Measurements from ENCODE around the gene TSPAN4.

- TF ChIP-seq EZH2 (IDR thresholded peaks at IDR 0.05; ENCODE audit: borderline replicate concordance, low read length) (no peak), CTCF (conservative IDR thresholded peaks at IDR 0.05 in 1 of 2, IDR thresholded peaks at IDR 0.05 in 1 of 2; ENCODE audit: extremely low read depth in 1 of 2, insufficient read depth in 1 of 2, low read depth in 1 of 2, low read length in 2 of 2) (no peak)
Observed at GRCh38 chr11:794013-794765, 48.5 kb upstream of the TSPAN4 start.
